ENCODE data around the gene SELENON.
A peak's percentile ranks its signal among the peaks of the same experiment; 100 is the strongest.

Gene SELENON

GRCh38 chr1:25799935-25800702 lies at the start of gene SELENON:
SELENON (plus strand) TSS chr1:25800193; CDS start chr1:25800231, 38 bp downstream.
- no peak for TF ChIP-seq CTCF (IDR thresholded peaks at IDR 0.05; ENCODE audit: low read depth, low read length, missing control alignments)
- peak within 1 kb of the TSS; percentile 36 for H3K4me3 ChIP-seq (ENCODE audit: low read depth, low read length)
- no peak for DNase-seq (ENCODE audit: low read depth)

GRCh38 chr1:25750923-25751605 lies 48.9 kb upstream of the SELENON start:
- no peak for DNase-seq (ENCODE audit: low read depth)
- no peak overlapping the region for H3K4me3 ChIP-seq (ENCODE audit: low read depth, low read length)
- TF ChIP-seq CTCF (IDR thresholded peaks at IDR 0.05; ENCODE audit: low read depth, low read length, missing control alignments): no peak

- DNase-seq (ENCODE audit: low read depth): no peak
- TF ChIP-seq CTCF (IDR thresholded peaks at IDR 0.05; ENCODE audit: low read depth, low read length, missing control alignments): no peak
- no peak overlapping the region for H3K4me3 ChIP-seq (ENCODE audit: low read depth, low read length)
These were observed 45.4 kb upstream of the SELENON start for GRCh38 chr1:25754470-25755181.

DNA sequence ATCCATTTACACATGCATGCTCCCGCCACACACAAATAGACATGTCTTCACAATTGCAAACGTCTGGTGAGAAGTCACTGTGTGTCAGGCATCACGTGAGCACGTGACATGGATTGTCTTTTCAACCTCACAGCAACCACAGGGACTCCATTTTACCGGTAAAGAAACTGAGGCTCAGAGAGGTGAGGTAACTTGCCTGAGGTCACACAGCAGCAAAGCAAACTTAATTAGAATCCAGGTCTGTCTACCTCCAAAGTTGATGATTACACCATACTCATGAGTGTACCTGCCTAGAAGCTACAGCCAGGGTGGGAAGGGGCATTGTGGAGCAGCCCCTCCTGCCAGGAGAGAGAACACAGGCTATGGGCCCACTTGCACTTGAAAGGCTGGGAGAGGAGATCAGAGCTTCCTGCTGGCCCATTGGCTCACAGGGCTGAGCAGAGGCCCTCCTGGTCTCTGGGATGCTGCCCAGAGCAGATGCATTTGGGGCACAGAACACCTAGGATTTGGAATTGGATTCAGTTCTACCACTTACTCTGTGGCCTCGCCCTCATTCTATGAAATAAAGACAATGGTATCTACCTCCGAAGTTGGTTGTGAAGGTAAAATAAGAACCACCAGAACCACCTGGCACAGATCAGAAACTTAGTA lies 44.4 kb upstream of the SELENON start:
- no peak for TF ChIP-seq CTCF (IDR thresholded peaks at IDR 0.05; ENCODE audit: low read depth, low read length, missing control alignments)
- no peak overlapping the region for H3K4me3 ChIP-seq (ENCODE audit: low read depth, low read length)
- DNase-seq (ENCODE audit: low read depth): no peak

DNA sequence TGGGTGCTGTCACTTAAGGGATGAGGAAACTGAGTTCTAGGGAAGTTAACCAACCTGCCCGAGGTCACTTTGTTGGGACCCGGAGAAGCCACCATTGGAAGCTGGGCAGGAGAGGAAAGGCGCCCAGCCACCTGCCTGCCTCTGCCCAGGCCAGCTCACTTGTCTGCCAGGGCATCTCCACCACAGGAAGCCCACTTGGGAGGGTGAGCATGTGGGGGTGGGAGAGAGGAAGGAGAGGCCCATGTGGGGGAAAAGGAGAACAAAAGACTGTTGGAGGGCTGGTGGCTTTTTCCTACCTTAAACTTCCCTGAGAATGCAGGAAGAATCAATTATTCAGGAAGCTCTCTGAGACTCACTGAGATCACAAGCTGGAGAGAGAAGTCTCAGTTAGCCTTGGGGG lies 43.8 kb upstream of the SELENON start:
- H3K4me3 ChIP-seq (ENCODE audit: low read depth, low read length): no peak overlapping the region
- TF ChIP-seq CTCF (IDR thresholded peaks at IDR 0.05; ENCODE audit: low read depth, low read length, missing control alignments): no peak
- DNase-seq (ENCODE audit: low read depth): no peak

DNA sequence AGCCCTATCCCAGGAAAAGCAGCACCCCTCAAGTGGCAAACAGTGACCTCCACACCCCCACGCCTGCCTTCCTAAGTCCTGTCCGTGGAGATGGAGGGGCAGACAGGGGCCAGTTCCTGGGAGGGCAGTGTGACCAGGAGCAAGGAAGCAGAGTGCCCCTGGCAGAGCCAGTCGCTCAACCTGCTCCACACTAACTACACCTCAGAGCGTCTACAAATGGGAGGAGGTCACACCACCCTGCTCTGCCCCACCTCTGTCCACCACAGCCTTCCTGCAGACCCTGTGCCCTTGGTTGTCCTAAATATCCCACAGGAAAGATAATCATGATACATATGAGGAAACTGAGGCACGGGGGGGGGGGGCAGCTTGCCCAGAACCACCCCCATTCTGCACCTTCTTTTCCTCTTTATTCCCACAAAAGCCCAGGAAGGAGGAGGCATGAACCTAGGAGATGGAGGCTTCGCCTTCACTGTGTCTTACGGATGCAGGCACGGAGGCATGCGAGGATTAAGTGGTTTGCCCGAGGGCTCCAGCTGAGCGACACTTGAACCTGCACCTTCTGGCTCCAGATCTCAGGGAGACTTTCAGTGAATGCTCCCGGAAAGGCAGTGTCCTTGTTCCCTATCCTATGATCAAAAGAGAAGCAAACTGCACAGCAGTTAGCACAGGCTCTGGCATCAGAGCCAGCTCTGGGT lies 42.7 kb upstream of the SELENON start:
- no peak for DNase-seq (ENCODE audit: low read depth)
- no peak for TF ChIP-seq CTCF (IDR thresholded peaks at IDR 0.05; ENCODE audit: low read depth, low read length, missing control alignments)
- no peak overlapping the region for H3K4me3 ChIP-seq (ENCODE audit: low read depth, low read length)
